DOHH2 (cell line): ENCODE measurements around the gene KCNH1.

ENCODE experiments used
- CTCF ChIP-seq: fragments of 200-600 bp; sonication (generic); IDR thresholded peaks from one replicate; pipeline ENCODE4 v1.5.1; 2014; ENCODE audit warnings: antibody characterized with exemption, mild to moderate bottlenecking, low read depth, low read length; ENCODE audit not compliant: poor library complexity, severe bottlenecking
- EZH2phosphoT487 ChIP-seq: fragments of 200-600 bp; sonication (generic); IDR thresholded peaks from 2 replicates; pipeline ENCODE4 v1.6.1; 2017; ENCODE audit warnings: borderline replicate concordance, mild to moderate bottlenecking, antibody characterized with exemption, low read length, moderate library complexity, mixed read lengths

- no peak for TF ChIP-seq CTCF
- no peak for TF ChIP-seq EZH2phosphoT487
These were observed 304.9 kb downstream of the KCNH1 start for GRCh38 chr1:210828996-210829596.
